HS-27A (cell line): Measurements from ENCODE around the gene TNFRSF6B.

ENCODE experiments used
- DNase-seq: peaks from one replicate; pipeline ENCODE4 v3.0.0-alpha.2; 2012; ENCODE audit warnings: low read depth, missing footprints

The TNFRSF6B gene

GRCh38 chr20:63697868-63698545 lies 1.6 kb downstream of the TNFRSF6B start:
- DNase-seq = no peak

GRCh38 chr20:63698739-63699465 lies 2.5 kb downstream of the TNFRSF6B start:
- DNase-seq = peak; percentile 67

DNA sequence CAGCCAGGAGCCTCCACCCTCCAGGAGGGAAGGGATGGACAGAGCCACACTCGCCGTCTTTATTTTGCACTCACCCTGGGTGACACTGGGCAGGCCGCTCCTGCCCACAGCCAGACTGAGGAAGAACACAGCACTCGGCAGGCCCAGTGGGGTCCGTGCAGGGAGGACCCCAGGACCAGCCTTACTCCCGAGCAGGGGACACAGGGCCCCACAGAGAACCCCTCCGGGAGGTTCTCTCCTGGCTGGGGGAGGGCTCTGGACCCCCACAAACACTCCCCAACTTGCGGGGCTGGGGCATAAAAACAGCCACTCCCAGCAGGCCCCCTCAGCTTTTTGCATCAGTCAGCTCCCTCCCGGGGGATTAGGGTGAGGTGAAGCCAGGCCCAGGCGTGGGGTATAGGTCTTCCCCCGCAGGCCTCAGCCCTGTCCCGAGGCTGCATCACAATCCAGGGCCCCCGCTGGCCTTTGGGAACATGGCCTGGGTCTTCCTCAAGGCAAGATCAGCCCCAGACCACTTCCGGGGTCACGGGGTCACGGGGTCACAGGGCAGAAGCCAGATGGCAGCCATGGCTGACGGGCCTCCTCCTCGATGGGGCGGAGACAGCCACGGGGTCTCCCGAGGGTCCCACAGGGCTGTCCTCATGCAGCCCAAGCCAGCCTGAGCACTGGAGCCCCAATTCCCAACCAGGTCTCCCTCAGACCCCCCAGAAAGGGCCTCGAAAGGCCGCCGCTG lies 3.2 kb downstream of the TNFRSF6B start:
- no peak for DNase-seq

DNA sequence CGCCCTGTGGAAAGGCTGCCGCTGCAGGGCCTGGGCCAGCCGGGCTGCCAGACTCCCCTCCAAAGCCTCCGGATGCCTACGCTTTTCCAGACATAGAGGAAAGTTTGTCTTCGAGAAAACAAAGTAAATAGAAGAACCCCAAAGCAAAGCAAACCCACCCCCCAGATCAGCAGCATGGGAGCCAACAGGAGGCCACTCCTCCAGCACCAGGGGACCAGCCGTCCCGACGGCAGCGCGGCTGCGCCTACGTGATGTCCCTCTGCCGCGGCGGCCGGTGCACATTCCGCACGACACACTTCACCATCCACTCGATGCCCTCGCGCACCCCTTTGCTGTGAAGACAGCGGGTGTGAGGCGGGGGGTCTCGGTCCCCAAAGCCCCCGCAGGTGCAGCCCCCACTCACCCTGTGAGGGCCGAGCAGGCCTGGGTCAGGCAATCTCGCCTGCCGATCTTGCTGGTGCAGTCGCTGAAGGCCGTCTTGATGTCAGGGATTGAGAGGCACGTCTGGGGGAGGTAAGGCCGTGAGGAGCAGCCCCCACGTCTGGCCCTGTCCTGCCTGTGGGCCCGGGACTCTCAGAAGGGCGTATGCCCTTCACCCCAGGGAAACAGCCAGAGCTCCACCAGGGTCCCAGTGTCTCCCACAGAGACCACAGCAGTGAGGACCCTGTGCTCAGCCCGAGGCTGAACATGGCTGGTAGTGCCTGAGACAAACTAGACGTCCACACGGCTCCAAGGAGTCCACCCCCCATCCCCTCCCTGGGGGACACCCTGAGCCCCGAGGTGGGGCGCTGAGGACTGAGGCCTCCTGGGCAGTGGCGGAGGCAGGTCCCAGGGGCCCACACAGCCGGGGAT lies 4.0 kb downstream of the TNFRSF6B start:
- DNase-seq = no peak

DNA sequence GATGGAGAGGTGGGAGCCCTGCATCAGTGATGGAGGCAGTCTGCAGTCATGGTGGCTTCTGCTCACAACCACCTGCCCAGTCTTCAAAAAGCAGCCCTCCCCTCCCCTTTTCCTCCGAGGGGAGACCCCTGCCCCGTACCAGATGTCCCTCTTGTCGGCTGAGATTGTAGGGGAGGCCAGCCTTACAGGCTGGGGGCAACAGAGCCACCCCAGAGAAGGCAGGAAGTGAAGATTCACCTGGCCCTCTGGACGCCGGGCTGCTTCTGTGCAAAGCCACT lies 4.5 kb downstream of the TNFRSF6B start:
- DNase-seq = no peak

- DNase-seq = no peak
Measured at GRCh38 chr20:63701329-63702035, 5.0 kb downstream of the TNFRSF6B start.

DNA sequence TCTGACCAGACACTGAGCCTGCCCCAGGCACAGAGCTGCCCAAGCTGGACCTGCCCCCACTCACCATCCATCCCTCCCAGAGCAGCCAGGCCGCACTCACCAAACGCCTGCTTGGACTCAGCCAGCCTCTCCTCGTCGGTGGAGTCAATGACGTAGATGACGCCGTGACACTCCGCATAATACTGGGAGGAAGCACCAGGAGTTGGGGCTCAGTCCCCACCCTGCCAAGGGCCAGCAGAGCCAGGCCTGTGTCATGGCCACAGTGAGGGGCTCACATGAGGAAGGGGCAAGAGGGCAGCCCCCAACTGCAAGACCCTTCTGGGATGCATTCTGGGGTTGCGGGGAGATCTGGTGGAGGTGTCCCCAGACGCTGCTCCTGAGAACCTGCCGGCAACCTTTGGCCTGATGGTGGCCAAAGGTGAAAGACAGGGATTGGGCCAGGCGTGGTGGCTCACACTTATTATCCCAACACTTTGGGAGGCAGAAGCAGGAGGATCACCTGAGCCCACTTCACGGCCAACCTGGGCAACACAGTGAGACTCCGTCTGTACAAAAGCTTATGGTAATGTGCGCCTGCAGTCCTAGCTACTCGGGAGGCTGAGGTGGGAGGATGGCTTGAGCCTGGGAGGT lies 5.7 kb downstream of the TNFRSF6B start:
- no peak for DNase-seq

- DNase-seq = no peak
Measured at GRCh38 chr20:63702751-63703470, 6.5 kb downstream of the TNFRSF6B start.

DNA sequence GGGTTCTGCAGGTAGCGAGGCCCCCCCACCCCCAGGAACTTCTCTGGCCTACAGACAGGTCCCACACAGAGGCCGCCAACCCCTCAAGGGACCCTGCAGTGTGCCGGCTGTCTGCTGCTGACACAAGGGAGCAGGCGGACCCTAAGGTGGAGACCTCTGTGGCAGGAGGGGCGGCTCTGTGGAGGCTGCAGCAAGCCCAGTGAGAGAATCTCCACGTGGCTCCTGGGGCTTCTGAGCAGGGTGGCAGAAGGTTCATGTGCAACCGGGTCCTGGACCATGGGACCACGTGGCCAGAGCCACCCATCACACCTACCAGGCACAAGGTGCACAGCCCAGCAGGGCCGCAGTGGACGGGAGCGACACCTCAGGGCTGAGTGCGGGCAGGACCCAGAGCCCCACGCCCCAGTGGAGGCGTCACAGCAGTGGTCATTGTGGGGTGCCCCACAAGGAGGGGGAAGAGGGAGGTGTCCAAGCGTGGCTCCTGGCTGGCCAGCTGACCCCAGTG lies 7.1 kb downstream of the TNFRSF6B start:
- no peak for DNase-seq

GRCh38 chr20:63703976-63704748 lies 7.7 kb downstream of the TNFRSF6B start:
- no peak for DNase-seq

DNA sequence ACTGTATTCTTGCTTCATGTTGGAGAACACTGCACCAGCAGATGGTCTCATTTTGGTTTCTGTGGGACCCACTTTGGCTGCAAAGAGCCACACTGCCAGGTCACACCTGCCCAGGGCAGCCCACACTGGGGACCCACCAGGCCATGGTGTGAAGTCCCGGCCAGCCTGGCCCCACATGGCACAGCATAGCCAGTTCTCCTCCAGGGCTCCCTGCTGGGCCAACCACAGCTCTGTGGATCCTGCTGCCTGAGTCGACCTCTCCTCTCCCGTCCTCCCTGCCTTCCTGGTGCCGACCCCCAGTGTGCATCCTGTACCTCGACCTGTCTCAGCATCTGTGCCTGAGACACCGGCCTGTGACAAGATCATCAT lies 8.3 kb downstream of the TNFRSF6B start:
- DNase-seq = no peak

DNA sequence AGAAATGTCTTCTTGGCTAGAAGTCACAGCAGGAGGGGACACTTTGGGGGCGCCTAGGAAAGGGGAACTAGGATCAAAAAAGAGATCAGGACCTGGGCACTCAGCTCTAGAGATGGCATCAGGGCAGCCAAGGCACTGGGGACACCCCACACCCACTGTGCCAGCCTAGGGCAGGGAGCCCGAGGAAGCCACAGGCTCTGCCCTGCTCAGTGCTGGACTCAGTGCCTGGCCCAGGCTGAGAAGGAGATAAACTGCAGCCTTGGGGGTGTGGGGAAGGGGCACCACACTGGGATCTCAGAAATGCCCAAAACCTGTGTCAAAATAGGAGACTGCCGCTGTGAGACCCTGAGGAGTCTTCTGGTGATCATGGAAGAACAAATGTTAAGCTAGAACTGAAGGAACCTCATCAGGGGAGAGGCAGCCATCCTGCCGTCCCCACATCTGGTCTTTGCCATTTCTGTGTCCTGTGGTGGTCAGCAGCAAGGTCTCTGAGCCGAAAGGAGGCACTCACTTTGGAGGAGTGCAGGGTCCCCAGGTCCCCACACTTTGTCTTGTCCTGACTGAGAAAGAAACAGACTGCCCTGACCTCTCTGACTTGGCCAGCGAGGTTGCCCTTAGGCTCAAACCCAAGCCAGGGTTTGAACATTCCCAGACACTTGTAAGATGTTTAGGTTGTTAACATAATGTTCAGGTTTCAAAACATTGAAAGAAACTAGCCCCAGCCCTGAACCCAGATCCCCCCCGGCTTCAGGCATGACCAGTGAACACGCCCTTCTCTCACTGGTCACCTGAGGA lies 9.0 kb downstream of the TNFRSF6B start:
- no peak for DNase-seq

- DNase-seq = no peak
Measured at GRCh38 chr20:63706027-63706695, 9.7 kb downstream of the TNFRSF6B start.

DNA sequence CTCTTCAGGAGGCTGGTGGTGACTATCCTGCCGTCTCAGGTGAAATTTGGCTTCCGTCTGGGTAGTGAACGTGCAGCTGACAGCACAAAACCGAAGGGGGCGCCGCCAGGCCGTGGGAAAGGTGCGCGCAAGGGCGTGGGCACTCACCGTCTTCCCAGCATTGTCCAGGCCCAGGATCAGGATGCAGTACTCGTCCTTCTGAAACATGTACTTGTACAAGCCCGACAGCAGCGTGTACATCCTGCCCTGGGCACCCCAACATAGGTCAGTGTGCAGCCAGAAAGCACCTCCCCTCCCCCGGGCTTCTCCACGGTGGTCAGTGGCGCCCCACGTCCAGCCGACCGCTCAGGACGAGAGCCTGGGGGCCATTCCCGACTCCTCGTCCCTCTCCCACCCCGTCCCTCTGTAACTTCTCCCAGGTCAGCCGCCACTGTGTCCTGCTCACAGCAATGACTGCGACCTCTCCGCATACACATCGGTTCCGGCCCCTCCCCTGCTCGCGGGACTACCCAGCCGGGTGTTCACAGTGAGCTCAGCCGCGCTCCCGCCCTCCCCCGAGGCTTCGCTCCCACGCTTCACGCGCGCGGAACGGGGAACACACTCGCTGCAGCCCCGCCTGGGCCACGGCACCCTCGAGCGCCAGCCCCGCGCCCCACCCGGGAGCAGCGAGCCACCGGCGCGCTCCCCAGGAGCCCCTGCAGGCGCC lies 10.6 kb downstream of the TNFRSF6B start:
- DNase-seq = no peak

- DNase-seq = peak; percentile 48
Measured at GRCh38 chr20:63707558-63708300, 11.3 kb downstream of the TNFRSF6B start, which contains the start of the genes ARFRP1 and ZGPAT. Gene ARFRP1 (minus strand): TSS chr20:63707976. CDS start chr20:63707091, 885 bp downstream. Gene ZGPAT (plus strand): TSS chr20:63708039. CDS start chr20:63708581, 542 bp downstream.

GRCh38 chr20:63708301-63709148 lies 12.1 kb downstream of the TNFRSF6B start:
- no peak for DNase-seq
